Transverse colon (tissue), 4 donors: ENCODE data around the gene TGM6. TPM values are rescaled to one million over a fixed set of nuclear protein-coding genes. Genes with fewer than 3 reads are reported as not detected.

Experiments
- DNase-seq: peaks from one replicate; pipeline ENCODE4 v3.0.0-alpha.2; 2019
- H3K27ac ChIP-seq, 4 donors: fragments of 200-600 bp; sonication (generic); 2 replicates each; pipeline ENCODE4 v1.5.1; 2016 to 2018; ENCODE audit warnings: inconsistent platforms in 4 of 4
- H3K27me3 ChIP-seq: fragments of 200-600 bp; sonication (generic); 2 replicates; pipeline ENCODE4 v1.5.1; 2017; ENCODE audit warnings: inconsistent platforms
- H3K36me3 ChIP-seq, 4 donors: fragments of 200-600 bp; sonication (generic); 2 replicates each; pipeline ENCODE4 v1.5.1; 2017 to 2019; ENCODE audit warnings: inconsistent platforms in 4 of 4
- H3K4me1 ChIP-seq, 4 donors: fragments of 200-600 bp; sonication (generic); 2 replicates each; pipeline ENCODE4 v1.5.1; 2017 to 2020; ENCODE audit warnings: inconsistent platforms in 4 of 4
- H3K4me3 ChIP-seq, 4 donors: fragments of 200-600 bp; sonication (generic); 1 replicate in 1 of 4; 2 replicates in 3 of 4; pipeline versions ENCODE4 v1.5.1 to v1.6.1; 2017 to 2019; ENCODE audit warnings: inconsistent platforms in 4 of 4
- H3K9me3 ChIP-seq, 2 donors: fragments of 200-600 bp; sonication (generic); 2 replicates each; pipeline ENCODE4 v1.5.1; 2017 to 2019; ENCODE audit warnings: inconsistent platforms in 2 of 2
- EP300 ChIP-seq: sonication (generic); formaldehyde crosslinking; IDR thresholded peaks from one replicate; pipeline ENCODE4 v1.6.1; 2017; ENCODE audit warnings: antibody characterized with exemption, low read depth
- POLR2A ChIP-seq: fragments of 450-650 bp; IDR thresholded peaks from one replicate; pipeline ENCODE4 v1.6.1; 2016; ENCODE audit warnings: antibody characterized with exemption, mild to moderate bottlenecking, moderate library complexity
- POLR2AphosphoS5 ChIP-seq, 3 donors: sonication (generic); formaldehyde crosslinking; IDR thresholded peaks; one replicate each; pipeline ENCODE4 v1.6.1; 2016; ENCODE audit warnings: antibody characterized with exemption in 3 of 3
- WGBS, 2 donors: methylation state at CpG; one replicate each; pipeline ENCODE4 v1.1.5; 2018; ENCODE audit warnings: low coverage in 1 of 2; 5-methylcytosine and 5-hydroxymethylcytosine counted together
- in situ Hi-C, 4 donors: fragments of 200-750 bp; cut with MboI; loops; one replicate each; pipeline versions ENCODE4 v1.15.0 to v1.15.1; 2017; ENCODE audit warnings: low sequenced_read_pairs in 3 of 4, low pct_ligation_motif_present in 1 of 4, low pct_unique_long_range_greater_than_20kb in 1 of 4
- intact Hi-C: fragments of 100-400 bp; cut with DNase I; formaldehyde crosslinking; loops from one replicate; pipeline ENCODE4 v1.15.1; 2023; ENCODE audit warnings: low total_unique reads
- total RNA-seq, 4 donors: library from RNA; depleted of rRNA; stranded (reverse); fragments of >200 nt; gene quantifications; one replicate each; pipeline ENCODE4 v1.1.0, GENCODE V29; 2016
- TF ChIP-seq, protein P1 (sequence below), 5 experiments: fragments of 200-600 bp in 3 of 5; fragments of 450-650 bp in 2 of 5; sonication (generic) in 3 of 5; IDR thresholded peaks; 1 replicate in 2 of 5; 2 replicates in 3 of 5; pipeline ENCODE4 v1.5.1; 2016 to 2017; ENCODE audit warnings: antibody characterized with exemption in 5 of 5, inconsistent platforms in 3 of 5, mild to moderate bottlenecking in 2 of 5, moderate library complexity in 1 of 5

Gene TGM6
- total RNA-seq, 4 donors from 2014 or later, result 0.14 TPM; not detected in 3

- Histone ChIP-seq H3K4me1 (peaks cover 0 to 2% (median 0%) of the 10 kb centered on the region in 4 donors), H3K27ac (no peak overlapping the region), H3K27me3 (no peaks in the 10 kb centered on the region), H3K4me3 (no peak overlapping the region), H3K9me3 (no peaks in the 10 kb centered on the region), H3K36me3 (no peaks in the 10 kb centered on the region)
- intact Hi-C loops, result no loop called here
- WGBS, 2 donors, result 87% methylated on average over 9 of the region's 9 CpGs; no CpG with 5 or more reads in 1 of the 2 donors
- no peak for TF ChIP-seq POLR2A
- in situ Hi-C loops, result no loop called here
- DNase-seq, result no peak
These were observed 45.4 kb upstream of the TGM6 start for GRCh38 chr20:2335096-2335870.

GRCh38 chr20:2336471-2336870 is 44.2 kb upstream of the TGM6 start:
- WGBS, 2 donors, result 90% methylated on average over 4 of the region's 4 CpGs; no CpG with 5 or more reads in 1 of the 2 donors
- Histone ChIP-seq H3K9me3 (no peaks in the 10 kb centered on the region), H3K27me3 (no peaks in the 10 kb centered on the region), H3K4me1 (no peaks in the 10 kb centered on the region), H3K4me3 (no peak overlapping the region), H3K27ac (no peak overlapping the region), H3K36me3 (no peaks in the 10 kb centered on the region)
- TF ChIP-seq POLR2A, result no peak
- TF ChIP-seq, protein P1, sequence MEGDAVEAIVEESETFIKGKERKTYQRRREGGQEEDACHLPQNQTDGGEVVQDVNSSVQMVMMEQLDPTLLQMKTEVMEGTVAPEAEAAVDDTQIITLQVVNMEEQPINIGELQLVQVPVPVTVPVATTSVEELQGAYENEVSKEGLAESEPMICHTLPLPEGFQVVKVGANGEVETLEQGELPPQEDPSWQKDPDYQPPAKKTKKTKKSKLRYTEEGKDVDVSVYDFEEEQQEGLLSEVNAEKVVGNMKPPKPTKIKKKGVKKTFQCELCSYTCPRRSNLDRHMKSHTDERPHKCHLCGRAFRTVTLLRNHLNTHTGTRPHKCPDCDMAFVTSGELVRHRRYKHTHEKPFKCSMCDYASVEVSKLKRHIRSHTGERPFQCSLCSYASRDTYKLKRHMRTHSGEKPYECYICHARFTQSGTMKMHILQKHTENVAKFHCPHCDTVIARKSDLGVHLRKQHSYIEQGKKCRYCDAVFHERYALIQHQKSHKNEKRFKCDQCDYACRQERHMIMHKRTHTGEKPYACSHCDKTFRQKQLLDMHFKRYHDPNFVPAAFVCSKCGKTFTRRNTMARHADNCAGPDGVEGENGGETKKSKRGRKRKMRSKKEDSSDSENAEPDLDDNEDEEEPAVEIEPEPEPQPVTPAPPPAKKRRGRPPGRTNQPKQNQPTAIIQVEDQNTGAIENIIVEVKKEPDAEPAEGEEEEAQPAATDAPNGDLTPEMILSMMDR (IDR thresholded peaks at IDR 0.05), result no peak
- no peak for TF ChIP-seq POLR2AphosphoS5 (IDR thresholded peaks at IDR 0.05)
- TF ChIP-seq EP300, result no peak
- in situ Hi-C loops, result no loop called here
- no peak for DNase-seq
- intact Hi-C loops, result no loop called here

DNA sequence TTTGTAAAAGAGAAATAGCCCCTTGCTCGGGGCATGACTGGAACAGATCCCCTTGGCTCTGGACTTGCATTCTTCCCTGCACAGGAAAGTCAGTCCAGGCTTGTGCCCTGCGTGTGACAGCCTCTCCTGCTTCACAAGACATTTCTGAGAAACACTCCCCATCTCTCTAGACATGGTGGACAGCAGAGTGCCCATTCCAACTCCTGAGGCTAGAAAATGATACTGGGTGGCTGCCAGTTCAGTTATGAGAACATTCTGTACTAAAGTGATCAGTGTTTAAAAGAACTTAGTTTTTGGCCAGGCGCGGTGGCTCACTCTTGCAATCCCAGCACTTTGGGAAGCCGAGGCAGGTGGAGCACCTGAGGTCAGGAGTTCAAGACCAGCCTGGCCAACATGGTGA is 43.6 kb upstream of the TGM6 start:
- no peak for DNase-seq
- no peaks in the 10 kb centered on the region for H3K4me1 ChIP-seq
- intact Hi-C loops (no loop called here), in situ Hi-C loops (no loop called here)
- no peak overlapping the region for H3K4me3 ChIP-seq
- H3K27me3 ChIP-seq, result no peaks in the 10 kb centered on the region
- 80% methylated on average over 5 of the region's 5 CpGs; no CpG with 5 or more reads in 1 of the 2 donors for WGBS, 2 donors
- no peaks in the 10 kb centered on the region for H3K9me3 ChIP-seq
- H3K36me3 ChIP-seq, result no peaks in the 10 kb centered on the region
- TF ChIP-seq POLR2AphosphoS5 (IDR thresholded peaks at IDR 0.05), result no peak
- TF ChIP-seq, protein P1 (IDR thresholded peaks at IDR 0.05), result no peak
- no peak for TF ChIP-seq POLR2A
- no peak for TF ChIP-seq EP300
- H3K27ac ChIP-seq, result no peak overlapping the region

DNA sequence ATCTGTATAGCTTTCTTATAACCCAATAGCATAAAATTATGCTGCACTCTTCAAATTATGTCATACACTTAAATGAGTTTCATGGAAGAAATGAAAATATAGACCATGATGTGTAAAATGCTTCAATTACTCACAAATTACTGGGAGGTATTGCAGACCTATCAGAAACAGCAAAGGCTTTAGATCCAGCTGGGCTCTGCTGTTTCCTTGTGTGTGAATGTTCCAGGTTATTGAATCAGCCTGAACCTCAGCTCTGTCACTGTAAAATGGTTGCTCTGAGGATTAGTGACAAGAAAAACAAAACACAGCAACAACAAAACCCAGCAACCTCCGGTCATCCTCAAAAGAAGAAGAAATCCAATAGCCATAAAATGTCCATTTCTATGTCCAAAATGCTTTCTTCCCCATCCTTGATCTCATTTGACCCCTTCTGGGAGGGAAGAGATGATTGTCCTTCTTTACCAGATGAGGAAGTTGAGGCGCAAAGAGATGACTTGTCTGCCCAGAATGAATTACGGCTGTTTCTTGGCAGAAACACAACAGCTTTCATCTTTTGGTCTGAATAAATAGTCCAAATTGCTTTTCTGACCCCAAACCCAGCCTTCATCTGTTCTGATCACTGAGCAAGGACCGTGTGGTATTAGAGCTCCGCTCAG is 42.2 kb upstream of the TGM6 start:
- Histone ChIP-seq H3K4me1 (no peaks in the 10 kb centered on the region), H3K4me3 (no peak overlapping the region), H3K36me3 (no peaks in the 10 kb centered on the region), H3K27ac (no peak overlapping the region), H3K9me3 (no peaks in the 10 kb centered on the region), H3K27me3 (no peaks in the 10 kb centered on the region)
- TF ChIP-seq EP300, result no peak
- no peak for TF ChIP-seq POLR2AphosphoS5 (IDR thresholded peaks at IDR 0.05)
- TF ChIP-seq, protein P1 (IDR thresholded peaks at IDR 0.05), result no peak
- TF ChIP-seq POLR2A, result no peak
- in situ Hi-C loops (no loop called here), intact Hi-C loops (no loop called here)
- 60 to 66% methylated on average over 5 of the region's 5 CpGs for WGBS, 2 donors
- DNase-seq, result no peak
